Stimulated activated CD8-positive, alpha-beta memory T cell treated with anti-CD3 and anti-CD28 coated beads, Interleukin-15, amount 100 ng/mL, for 48 hours (primary cell): Measurements from ENCODE around the gene TRPV4.
A peak's percentile ranks its signal among the peaks of the same experiment; 100 is the strongest.
"Not testable (repeated sequence)": the region's sequence is repeated elsewhere in the genome, so short reads cannot be mapped to it uniquely, and the experiment has no call there.

Experiments
- DNase-seq, 2 donors: peaks; one replicate each; pipeline ENCODE4 v3.0.0-alpha.2; 2020; ENCODE audit warnings: low read depth in 2 of 2

The TRPV4 gene

DNA sequence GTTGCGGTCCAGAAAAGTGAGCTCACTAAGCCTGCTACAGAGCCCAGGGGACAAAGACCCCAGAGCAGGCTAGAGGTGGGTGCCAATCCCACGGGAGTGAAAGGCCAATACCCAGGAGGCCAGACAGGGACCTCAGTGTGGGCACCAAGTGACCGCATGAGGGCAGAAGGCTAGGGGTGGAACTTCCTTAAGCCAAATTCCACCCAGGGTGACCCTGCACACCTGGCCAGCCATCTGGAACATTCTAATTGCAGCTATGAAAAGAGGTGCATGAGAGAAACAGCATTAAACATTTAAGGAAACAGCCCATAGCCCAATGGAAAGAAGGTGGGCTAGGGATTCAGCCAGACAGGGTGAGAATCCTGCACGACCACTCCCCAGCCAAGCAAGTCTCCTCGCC, 27.8 kb upstream of the TRPV4 start:
- no peak for DNase-seq

DNA sequence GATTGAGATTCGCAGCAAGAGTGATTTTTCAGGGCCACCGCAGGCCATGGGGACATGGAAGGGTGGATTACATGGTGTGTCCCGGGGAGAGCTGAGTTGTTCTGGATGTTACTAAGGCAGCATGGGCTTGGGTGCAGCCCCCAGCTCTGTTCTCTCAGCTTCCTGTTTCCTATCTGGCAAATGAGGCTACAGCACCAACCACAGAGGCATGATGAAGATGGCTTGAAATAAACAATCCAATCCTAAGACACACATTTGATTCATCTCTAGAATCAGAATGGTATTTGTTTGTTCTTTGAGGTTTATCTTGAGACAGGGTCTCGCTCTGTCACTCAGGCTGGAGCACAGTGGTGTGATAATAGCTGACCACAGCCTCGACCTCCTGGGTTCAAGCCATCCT, 25.6 kb upstream of the TRPV4 start:
- no peak for DNase-seq

GRCh38 chr12:109857715-109858114, 24.5 kb upstream of the TRPV4 start:
- no peak for DNase-seq

- DNase-seq, result no peak
These were observed 22.2 kb upstream of the TRPV4 start for GRCh38 chr12:109855377-109855776.

GRCh38 chr12:109850518-109850917, 17.3 kb upstream of the TRPV4 start:
- not testable (repeated sequence) for DNase-seq

- DNase-seq, result no peak
These were observed 14.0 kb upstream of the TRPV4 start for GRCh38 chr12:109847142-109847735.

GRCh38 chr12:109845824-109846205, 12.6 kb upstream of the TRPV4 start:
- no peak for DNase-seq

- DNase-seq, result peak; percentile 81 to 82
These were observed 12.0 kb upstream of the TRPV4 start for GRCh38 chr12:109844983-109845823.

- no peak for DNase-seq
These were observed 10.9 kb upstream of the TRPV4 start for GRCh38 chr12:109844091-109844490.

DNA sequence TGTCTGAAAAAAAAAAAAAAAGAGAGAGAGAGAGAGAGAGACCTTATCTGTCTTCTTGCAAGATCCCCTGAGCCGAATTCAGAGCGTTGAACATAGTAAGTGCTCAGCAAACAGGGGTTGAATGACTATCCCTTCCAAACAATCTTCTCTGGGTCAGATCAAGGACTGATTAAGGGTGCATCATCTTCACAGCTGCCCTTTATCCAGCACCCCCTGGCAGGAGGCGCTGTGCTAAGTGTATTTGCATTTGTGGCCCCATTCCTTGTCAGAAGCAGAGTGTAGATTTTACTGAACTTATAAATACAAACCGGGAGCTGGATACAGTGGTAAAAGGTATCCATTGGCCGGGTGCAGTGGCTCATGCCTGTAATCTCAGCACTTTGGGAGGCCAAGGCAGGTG, 8.8 kb upstream of the TRPV4 start:
- no peak for DNase-seq

- no peak for DNase-seq
These were observed 8.2 kb upstream of the TRPV4 start for GRCh38 chr12:109841356-109841755.

GRCh38 chr12:109840305-109841074, 7.3 kb upstream of the TRPV4 start:
- DNase-seq, result no peak

GRCh38 chr12:109839444-109839843, 6.2 kb upstream of the TRPV4 start:
- DNase-seq, result no peak

DNA sequence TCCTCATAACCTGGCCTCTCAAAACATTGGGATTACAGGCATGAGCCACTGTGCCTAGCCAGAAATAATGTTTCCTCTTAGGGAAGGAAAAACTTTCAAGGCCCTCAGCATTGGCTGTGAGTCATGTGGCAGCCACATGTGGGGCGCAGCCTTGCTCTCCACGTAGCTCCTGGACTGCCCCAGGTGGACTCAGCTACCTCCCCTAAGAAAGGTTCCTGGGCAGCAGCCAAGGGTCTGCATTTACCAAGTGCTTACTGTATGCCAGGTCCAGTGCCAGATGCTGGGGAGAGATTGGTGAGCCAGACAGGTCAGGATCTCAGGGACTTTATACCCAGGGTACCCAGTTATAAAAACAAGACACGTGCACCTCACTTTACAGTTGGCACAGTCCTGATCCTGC, 3.7 kb upstream of the TRPV4 start:
- DNase-seq, result no peak

DNA sequence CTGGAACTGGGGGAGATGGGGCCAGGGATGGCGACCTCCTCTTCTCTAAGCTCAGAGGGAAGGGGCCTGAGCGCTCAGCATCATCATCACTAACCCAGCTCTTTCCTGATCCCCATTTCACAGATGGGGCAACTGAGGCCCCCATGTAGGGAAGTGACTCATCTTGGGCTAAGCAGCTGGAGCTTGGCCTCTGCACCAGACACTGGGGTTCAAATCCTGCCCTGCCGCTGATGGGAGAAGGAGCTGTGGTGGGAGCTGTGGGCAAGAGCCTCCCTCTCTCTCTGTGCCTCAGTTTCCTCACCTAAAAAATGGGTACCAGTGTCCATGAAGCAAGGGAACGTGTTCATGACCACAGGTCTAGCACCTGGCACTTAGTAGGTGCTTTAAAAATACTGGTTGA, 2.6 kb upstream of the TRPV4 start:
- DNase-seq, result no peak

DNA sequence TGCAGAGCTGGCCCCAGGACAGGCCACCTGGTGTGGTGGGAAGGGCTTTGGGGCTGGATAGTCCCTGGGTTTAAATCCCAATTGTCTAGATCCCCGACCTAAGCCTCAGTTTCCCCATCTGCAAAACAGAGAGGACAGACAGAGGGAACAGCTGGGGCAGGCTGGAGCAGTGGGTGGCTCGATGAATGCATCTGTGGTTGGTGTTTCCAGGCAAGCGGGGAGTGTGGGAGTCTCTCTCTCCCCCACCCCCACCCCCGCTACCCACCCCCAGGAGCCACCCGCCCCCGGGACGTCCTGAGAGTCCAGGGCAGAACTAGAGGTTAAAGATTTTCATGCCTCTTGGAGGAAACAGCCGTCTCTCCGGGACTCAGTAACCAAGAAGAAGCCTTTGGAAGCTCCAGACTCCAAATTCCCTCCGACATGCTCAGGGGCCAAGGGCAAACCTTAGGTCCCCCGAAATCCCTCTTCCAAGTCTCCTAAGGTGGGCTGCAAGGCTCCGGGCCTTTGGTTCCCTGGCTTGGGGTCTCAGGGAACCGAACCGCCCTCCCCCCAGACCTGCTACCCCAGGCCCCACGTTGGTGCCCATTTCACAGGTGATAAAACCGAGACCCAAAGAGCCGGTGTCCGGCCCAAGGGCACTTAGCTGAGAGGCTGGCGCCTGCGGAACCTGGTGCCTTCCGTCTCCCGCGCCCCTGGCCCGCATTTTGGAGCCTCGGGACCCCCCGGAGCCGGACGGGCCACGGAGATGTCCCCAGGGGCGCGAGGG, 474 bp downstream of the TRPV4 start:
- DNase-seq, result no peak

GRCh38 chr12:109831929-109832328, 1.3 kb downstream of the TRPV4 start:
- no peak for DNase-seq

GRCh38 chr12:109831365-109831764, 1.8 kb downstream of the TRPV4 start:
- DNase-seq, result no peak

- DNase-seq, result no peak
These were observed 2.5 kb downstream of the TRPV4 start for GRCh38 chr12:109830718-109831117.

- no peak for DNase-seq
These were observed 2.9 kb downstream of the TRPV4 start for GRCh38 chr12:109830267-109830666.

- no peak for DNase-seq
These were observed 3.5 kb downstream of the TRPV4 start for GRCh38 chr12:109829667-109830066.
